AML-193 (cell line): Measurements from ENCODE around the gene RAB3B.
"Not testable (repeated sequence)": the region's sequence is repeated elsewhere in the genome, so short reads cannot be mapped to it uniquely, and the experiment has no call there.

ENCODE experiments used
- DNase-seq, 2 experiments: peaks; one replicate each; lab custom pipeline; 2025; lab: John Stamatoyannopoulos, UW

The RAB3B gene

GRCh38 chr1:51989582-51990477 is 670 bp downstream of the RAB3B start:
- no peak for DNase-seq

GRCh38 chr1:51988254-51988653 is 2.2 kb downstream of the RAB3B start:
- no peak for DNase-seq

- DNase-seq: no peak
Observed at GRCh38 chr1:51986718-51987117, 3.8 kb downstream of the RAB3B start.

GRCh38 chr1:51982161-51982560 is 8.3 kb downstream of the RAB3B start:
- DNase-seq: no peak

- DNase-seq: no peak
Observed at GRCh38 chr1:51981555-51981954, 8.9 kb downstream of the RAB3B start.

- no peak for DNase-seq
Observed at GRCh38 chr1:51978099-51978498, 12.4 kb downstream of the RAB3B start.

- no peak for DNase-seq
Observed at GRCh38 chr1:51976846-51977602, 13.5 kb downstream of the RAB3B start.

- no peak for DNase-seq
Observed at GRCh38 chr1:51973587-51974474, 16.7 kb downstream of the RAB3B start.

GRCh38 chr1:51969038-51969705 is 21.3 kb downstream of the RAB3B start:
- no peak for DNase-seq

- DNase-seq: no peak
Observed at GRCh38 chr1:51968632-51969031, 21.9 kb downstream of the RAB3B start.

GRCh38 chr1:51967213-51967791 is 23.2 kb downstream of the RAB3B start:
- not testable (repeated sequence) for DNase-seq

GRCh38 chr1:51966559-51966958 is 23.9 kb downstream of the RAB3B start:
- no peak for DNase-seq

- no peak for DNase-seq
Observed at GRCh38 chr1:51964309-51964696, 26.2 kb downstream of the RAB3B start.

- DNase-seq: no peak
Observed at GRCh38 chr1:51963592-51964308, 26.8 kb downstream of the RAB3B start.

- no peak for DNase-seq
Observed at GRCh38 chr1:51962486-51963356, 27.8 kb downstream of the RAB3B start.

- no peak for DNase-seq
Observed at GRCh38 chr1:51961954-51962353, 28.5 kb downstream of the RAB3B start.

GRCh38 chr1:51961231-51961630 is 29.3 kb downstream of the RAB3B start:
- DNase-seq: no peak

GRCh38 chr1:51960262-51960661 is 30.2 kb downstream of the RAB3B start:
- no peak for DNase-seq

- no peak for DNase-seq
Observed at GRCh38 chr1:51958824-51959223, 31.7 kb downstream of the RAB3B start.

GRCh38 chr1:51957618-51958017 is 32.9 kb downstream of the RAB3B start:
- no peak for DNase-seq
